Heart left ventricle (tissue), 13 donors: ENCODE results near the gene TNS1.

Experiments
- POLR2A ChIP-seq, 2 donors: fragments of 450-650 bp; IDR thresholded peaks; one replicate each; pipeline ENCODE4 v1.6.1; 2017; ENCODE audit warnings: antibody characterized with exemption in 2 of 2, mild to moderate bottlenecking in 2 of 2, moderate library complexity in 2 of 2
- TF ChIP-seq, protein P1 (sequence below), 12 donors: fragments of 200-600 bp; sonication (generic) in 4 of 12; IDR thresholded peaks; one replicate each; pipeline versions ENCODE4 v1.5.0 to v1.8.0; 2018 to 2022; ENCODE audit warnings: antibody characterized with exemption in 12 of 12, mild to moderate bottlenecking in 5 of 12
- donor health status: ischemic (EF 13 %, LVEDD 7.1; RV severe dilation, severe dysfunction).
- donor health status: DM: no; HTN: yes; CAD: no.
- donor health status: DM: no; HTN: no; CAD: no.
- donor health status: ischemic (EF 25% LVEDD 6.9; RV normal size, moderate dysfunction).
- donor health status: ischemic (EF 25% LVEDD 5.7; RV mildly dilated, moderate dysfunction).
- donor health status: ischemic (EF 35%, LVEDD 5.7; RV mildly dilated, moderate dysfunction).
- donor health status: nonischemic (EF 11% LVEDD 7.7; RV severe dilation, severe dysfunction).
- donor health status: DM: yes; HTN: yes; CAD: no.
- donor health status: PGD.
- donor health status: ischemic (EF 29% LVEDD 5.4; RV normal size, mild dysfunction).
- donor health status: nonischemic (EF 23%, LVEDD 6.1; RV moderate dilation, normal function).

DNA sequence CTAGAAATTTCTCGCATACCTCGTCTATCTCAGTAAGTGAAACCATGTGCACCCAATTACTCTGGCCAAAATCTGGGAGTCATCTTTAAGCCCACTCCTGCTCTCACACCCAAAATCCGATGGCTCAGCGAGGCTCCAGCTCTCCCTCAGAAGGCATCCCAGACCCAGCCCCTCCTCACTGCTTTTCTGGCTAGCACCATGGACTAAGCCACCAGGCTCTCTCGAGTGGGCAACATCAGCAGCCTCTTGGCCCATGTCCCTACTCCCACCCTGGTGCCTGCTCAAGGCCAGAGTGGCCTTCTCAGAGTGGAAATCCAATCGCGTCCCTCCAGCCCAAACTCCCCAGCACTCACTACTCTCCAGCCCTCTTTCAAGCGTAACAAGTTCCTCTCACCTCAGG is 27.2 kb downstream of the TNS1 start:
- TF ChIP-seq, protein P1, sequence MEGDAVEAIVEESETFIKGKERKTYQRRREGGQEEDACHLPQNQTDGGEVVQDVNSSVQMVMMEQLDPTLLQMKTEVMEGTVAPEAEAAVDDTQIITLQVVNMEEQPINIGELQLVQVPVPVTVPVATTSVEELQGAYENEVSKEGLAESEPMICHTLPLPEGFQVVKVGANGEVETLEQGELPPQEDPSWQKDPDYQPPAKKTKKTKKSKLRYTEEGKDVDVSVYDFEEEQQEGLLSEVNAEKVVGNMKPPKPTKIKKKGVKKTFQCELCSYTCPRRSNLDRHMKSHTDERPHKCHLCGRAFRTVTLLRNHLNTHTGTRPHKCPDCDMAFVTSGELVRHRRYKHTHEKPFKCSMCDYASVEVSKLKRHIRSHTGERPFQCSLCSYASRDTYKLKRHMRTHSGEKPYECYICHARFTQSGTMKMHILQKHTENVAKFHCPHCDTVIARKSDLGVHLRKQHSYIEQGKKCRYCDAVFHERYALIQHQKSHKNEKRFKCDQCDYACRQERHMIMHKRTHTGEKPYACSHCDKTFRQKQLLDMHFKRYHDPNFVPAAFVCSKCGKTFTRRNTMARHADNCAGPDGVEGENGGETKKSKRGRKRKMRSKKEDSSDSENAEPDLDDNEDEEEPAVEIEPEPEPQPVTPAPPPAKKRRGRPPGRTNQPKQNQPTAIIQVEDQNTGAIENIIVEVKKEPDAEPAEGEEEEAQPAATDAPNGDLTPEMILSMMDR (IDR thresholded peaks at IDR 0.05) = no peak
- no peak for TF ChIP-seq POLR2A (IDR thresholded peaks at IDR 0.05)
